Nephron progenitor cell (in vitro differentiated cells): ENCODE data around the gene ANXA11.

ENCODE experiments used
- DNase-seq: peaks from one replicate; pipeline ENCODE4 v3.0.0; 2021
- H3K27ac Mint-ChIP-seq: 2 replicates; pipeline ENCODE4 v1.8.0; 2021; ENCODE audit warnings: mild to moderate bottlenecking, moderate library complexity, mixed read lengths
- H3K27me3 Mint-ChIP-seq: 2 replicates; pipeline ENCODE4 v1.8.0; 2021; ENCODE audit warnings: mild to moderate bottlenecking, low read depth, mixed read lengths; ENCODE audit not compliant: poor library complexity
- H3K36me3 Mint-ChIP-seq: 2 replicates; pipeline ENCODE4 v1.8.0; 2021; ENCODE audit warnings: low read depth, mixed read lengths
- H3K4me1 Mint-ChIP-seq: 2 replicates; pipeline ENCODE4 v1.8.0; 2021; ENCODE audit warnings: mixed read lengths
- H3K4me3 Mint-ChIP-seq: 2 replicates; pipeline ENCODE4 v1.8.0; 2021; ENCODE audit warnings: mild to moderate bottlenecking, moderate library complexity, mixed read lengths
- H3K9me3 Mint-ChIP-seq: 2 replicates; pipeline ENCODE4 v1.8.0; 2021; ENCODE audit warnings: mild to moderate bottlenecking, moderate library complexity, mixed read lengths
- CTCF ChIP-seq: fragments of 200-600 bp; sonication (generic); IDR thresholded peaks from 2 replicates; pipeline ENCODE4 v1.5.0; 2021; ENCODE audit warnings: antibody characterized with exemption

Gene ANXA11

GRCh38 chr10:80165173-80165572 lies 40.2 kb downstream of the ANXA11 start:
- Mint-ChIP-seq H3K27me3 (peaks cover 5% of the 10 kb centered on the region), H3K27ac (no peak overlapping the region), H3K36me3 (peaks cover 9% of the 10 kb centered on the region), H3K9me3 (no peaks in the 10 kb centered on the region), H3K4me1 (peaks cover 50% of the 10 kb centered on the region), H3K4me3 (no peak overlapping the region)
- DNase-seq, result no peak
- TF ChIP-seq CTCF, result no peak

GRCh38 chr10:80164596-80164995 lies 40.7 kb downstream of the ANXA11 start:
- Mint-ChIP-seq H3K4me3 (no peak overlapping the region), H3K36me3 (peaks cover 9% of the 10 kb centered on the region), H3K27ac (no peak overlapping the region), H3K9me3 (no peaks in the 10 kb centered on the region), H3K4me1 (peaks cover 50% of the 10 kb centered on the region), H3K27me3 (peaks cover 5% of the 10 kb centered on the region)
- TF ChIP-seq CTCF, result no peak
- DNase-seq, result no peak

GRCh38 chr10:80163741-80164341 lies 41.5 kb downstream of the ANXA11 start:
- peak overlapping the region; percentile 93 for H3K27ac Mint-ChIP-seq
- peaks cover 9% of the 10 kb centered on the region for H3K36me3 Mint-ChIP-seq
- DNase-seq, result no peak
- H3K4me1 Mint-ChIP-seq, result peaks cover 52% of the 10 kb centered on the region
- no peak overlapping the region for H3K4me3 Mint-ChIP-seq
- peaks cover 5% of the 10 kb centered on the region for H3K27me3 Mint-ChIP-seq
- H3K9me3 Mint-ChIP-seq, result no peaks in the 10 kb centered on the region
- TF ChIP-seq CTCF, result no peak

- H3K27ac Mint-ChIP-seq, result peak overlapping the region; percentile 49
- H3K36me3 Mint-ChIP-seq, result peaks cover 24% of the 10 kb centered on the region
- TF ChIP-seq CTCF, result peak; percentile 29
- no peak overlapping the region for H3K4me3 Mint-ChIP-seq
- peaks cover 69% of the 10 kb centered on the region for H3K4me1 Mint-ChIP-seq
- H3K9me3 Mint-ChIP-seq, result no peaks in the 10 kb centered on the region
- H3K27me3 Mint-ChIP-seq, result peaks cover 5% of the 10 kb centered on the region
- DNase-seq, result no peak
These were observed 43.8 kb downstream of the ANXA11 start for GRCh38 chr10:80161321-80162083.

- Mint-ChIP-seq H3K27ac (peak overlapping the region; percentile 81), H3K36me3 (peaks cover 24% of the 10 kb centered on the region), H3K9me3 (no peaks in the 10 kb centered on the region), H3K4me3 (peak overlapping the region; percentile 26), H3K27me3 (peaks cover 5% of the 10 kb centered on the region), H3K4me1 (peaks cover 63% of the 10 kb centered on the region)
- TF ChIP-seq CTCF, result no peak
- no peak for DNase-seq
These were observed 44.7 kb downstream of the ANXA11 start for GRCh38 chr10:80160361-80161320.
